GM11168 (cell line): ENCODE results near the gene GPRC6A.

Experiments
- in situ Hi-C: fragments of 300-500 bp; cut with MboI; formaldehyde crosslinking; loops from one replicate; pipeline ENCODE4 v1.12.0; 2022; ENCODE audit warnings: low sequenced_read_pairs; ENCODE audit not compliant: unreplicated experiment

Gene GPRC6A

GRCh38 chr6:116797585-116797984 lies 31.3 kb downstream of the GPRC6A start:
- in situ Hi-C loops = no loop called here

DNA sequence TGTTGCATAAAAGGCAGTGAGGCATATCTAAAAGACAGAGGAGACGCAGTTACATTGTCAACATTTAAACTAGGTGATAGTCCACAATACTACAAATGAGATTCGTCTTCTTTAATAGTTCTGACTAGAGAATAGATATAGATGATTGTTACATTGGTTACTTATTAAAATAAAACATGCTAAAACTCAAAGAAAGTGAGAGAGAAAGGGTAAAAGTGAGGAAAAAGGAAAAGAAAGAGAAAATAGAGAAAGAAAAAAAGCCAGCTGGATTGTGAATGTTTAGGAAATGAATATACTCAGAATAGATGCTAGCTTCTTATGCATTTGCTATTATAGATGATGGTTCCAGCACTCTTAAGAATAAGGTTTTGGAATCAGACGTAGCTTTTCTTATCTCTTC lies 35.7 kb downstream of the GPRC6A start:
- in situ Hi-C loops = no loop called here

- in situ Hi-C loops = no loop called here
Measured at GRCh38 chr6:116783852-116784251, 45.0 kb downstream of the GPRC6A start.

GRCh38 chr6:116779573-116780164 lies 49.2 kb downstream of the GPRC6A start:
- in situ Hi-C loops = no loop called here

DNA sequence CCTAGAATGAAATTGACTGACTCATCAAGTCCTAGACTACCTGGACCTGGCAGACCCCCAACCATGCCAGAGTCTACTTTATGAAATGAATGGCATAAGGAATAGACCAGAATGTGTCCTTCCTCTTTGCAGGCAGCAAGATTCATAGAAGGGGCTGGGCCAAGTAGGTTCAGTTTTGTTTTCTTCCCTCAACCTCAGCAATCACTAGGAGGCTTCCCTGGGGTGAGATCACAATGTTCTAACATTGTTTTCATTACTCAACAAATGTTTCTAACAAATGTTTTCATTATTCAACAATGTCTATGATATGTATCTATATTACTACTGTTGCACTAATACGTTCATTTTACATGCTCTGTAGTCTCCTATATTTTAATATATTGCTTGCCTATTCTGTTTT lies 55.0 kb downstream of the GPRC6A start:
- in situ Hi-C loops = no loop called here

GRCh38 chr6:116772450-116772849 lies 56.4 kb downstream of the GPRC6A start:
- in situ Hi-C loops = no loop called here

GRCh38 chr6:116767715-116768114 lies 61.2 kb downstream of the GPRC6A start:
- in situ Hi-C loops = no loop called here

DNA sequence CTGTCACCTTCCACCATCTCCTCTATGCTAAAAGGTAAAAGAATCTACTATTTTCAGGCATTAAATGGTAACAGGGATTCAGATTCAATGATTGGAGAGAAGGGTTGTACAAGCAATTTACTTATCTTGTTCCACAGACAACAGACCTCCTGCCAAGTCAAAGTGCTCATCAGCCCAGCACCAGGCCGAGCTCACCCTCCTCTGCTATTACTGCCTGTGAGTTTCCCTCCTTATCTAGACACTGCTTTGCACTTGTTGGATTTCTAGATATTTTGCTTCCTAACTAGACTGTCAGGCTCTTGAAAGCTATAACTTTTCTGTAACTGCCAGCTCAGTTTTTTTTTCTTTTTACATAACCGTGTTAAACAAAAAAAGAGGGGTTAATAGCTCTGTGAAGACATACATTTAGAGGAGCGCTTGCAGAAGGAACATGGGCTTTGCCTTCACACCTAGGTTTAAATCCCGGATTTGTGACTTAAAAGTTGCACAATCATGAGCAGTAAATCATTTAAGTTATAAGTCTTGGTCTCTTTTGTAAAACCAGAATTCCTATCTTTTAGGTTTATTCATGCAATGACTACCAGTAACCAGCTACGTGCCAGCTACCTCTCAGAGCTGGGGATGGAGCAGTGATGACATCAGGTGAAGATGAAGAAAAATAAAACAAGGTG lies 62.2 kb downstream of the GPRC6A start:
- in situ Hi-C loops = no loop called here

GRCh38 chr6:116764961-116765841 lies 63.7 kb downstream of the GPRC6A start, which contains the start of gene FAM162B:
FAM162B (minus strand) TSS chr6:116765719; CDS start chr6:116765576, 143 bp downstream.
- in situ Hi-C loops = no loop called here

- in situ Hi-C loops = no loop called here
Measured at GRCh38 chr6:116764629-116764960, 64.3 kb downstream of the GPRC6A start.

- in situ Hi-C loops = no loop called here
Measured at GRCh38 chr6:116763906-116764628, 64.8 kb downstream of the GPRC6A start.

GRCh38 chr6:116763048-116763447 lies 65.8 kb downstream of the GPRC6A start:
- in situ Hi-C loops = no loop called here

GRCh38 chr6:116762235-116762634 lies 66.6 kb downstream of the GPRC6A start:
- in situ Hi-C loops = no loop called here

GRCh38 chr6:116761779-116762178 lies 67.1 kb downstream of the GPRC6A start:
- in situ Hi-C loops = no loop called here

DNA sequence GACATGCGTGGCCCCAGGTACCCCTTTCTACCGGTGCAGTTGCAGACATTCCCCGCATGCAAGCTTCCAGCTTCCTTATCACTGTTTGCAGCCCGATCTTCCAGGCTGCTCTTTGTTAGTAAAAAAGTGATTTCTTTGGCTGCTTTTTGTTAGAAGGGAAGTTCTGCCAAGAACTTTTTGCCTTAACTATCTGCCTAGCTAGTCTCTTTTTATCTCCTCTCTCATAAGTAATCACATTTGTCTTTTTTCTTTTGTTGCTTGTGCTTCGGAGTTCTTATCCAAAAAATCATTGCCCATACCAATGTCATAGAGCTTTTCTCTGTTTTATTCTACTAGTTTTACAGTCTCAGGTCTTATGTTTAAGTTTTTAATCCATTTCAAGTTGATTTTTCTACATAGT lies 83.7 kb downstream of the GPRC6A start:
- in situ Hi-C loops = no loop called here
